H4 (cell line): ENCODE measurements around the gene MAN1C1. TPM values are rescaled to one million over a fixed set of nuclear protein-coding genes. Genes with fewer than 3 reads are reported as not detected.
"Not testable (repeated sequence)": the region's sequence is repeated elsewhere in the genome, so short reads cannot be mapped to it uniquely, and the experiment has no call there.

Experiments
- DNase-seq: peaks from one replicate; pipeline ENCODE4 v3.0.0-alpha.2; 2015; ENCODE audit warnings: low spot score
- total RNA-seq: library from RNA; depleted of rRNA; stranded (reverse); fragments of >200 nt; shearing (Covaris generic); gene quantifications from 2 replicates; pipeline ENCODE4 v1.2.3, GENCODE V29; 2014

MAN1C1 gene
- total RNA-seq, 1 experiment from 2014 or later: 0.95 TPM

DNA sequence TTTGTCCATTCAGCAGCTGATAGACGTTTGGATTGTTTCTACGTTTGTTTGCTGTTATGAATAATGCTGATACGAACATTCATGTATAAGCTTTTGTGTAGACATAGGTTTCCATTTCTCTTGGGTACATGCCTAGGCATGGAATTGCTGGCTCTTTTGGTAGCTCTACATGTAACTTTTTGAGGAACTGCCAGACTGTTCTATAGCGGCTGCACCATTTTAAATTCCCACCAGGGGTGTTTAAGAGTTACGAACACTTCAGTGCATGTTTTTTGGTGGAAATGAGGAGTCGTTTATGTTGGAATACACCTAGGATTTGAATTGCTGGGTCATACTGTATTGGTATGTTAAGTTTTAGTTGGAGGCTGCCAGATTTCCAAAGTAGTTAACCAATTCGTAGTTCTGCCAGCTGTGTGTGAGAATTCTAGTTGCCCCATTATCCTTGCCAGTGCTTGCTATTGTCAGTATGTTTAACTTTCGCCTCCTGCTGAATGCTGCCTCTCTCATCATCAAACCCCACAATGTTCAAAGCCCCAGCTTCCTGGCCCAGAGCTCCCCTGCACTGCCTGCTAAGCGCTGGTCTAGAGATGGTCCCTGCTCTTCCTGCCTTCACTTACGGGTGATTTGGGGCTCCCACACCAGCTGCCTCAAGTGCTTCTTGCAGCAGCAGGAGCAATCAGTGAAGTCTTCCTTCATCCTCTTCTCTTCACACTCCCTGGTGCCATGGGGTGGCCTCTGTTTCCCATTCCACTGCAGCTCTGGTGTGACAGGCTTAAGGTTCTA is 81.0 kb downstream of the MAN1C1 start:
- DNase-seq: no peak

DNA sequence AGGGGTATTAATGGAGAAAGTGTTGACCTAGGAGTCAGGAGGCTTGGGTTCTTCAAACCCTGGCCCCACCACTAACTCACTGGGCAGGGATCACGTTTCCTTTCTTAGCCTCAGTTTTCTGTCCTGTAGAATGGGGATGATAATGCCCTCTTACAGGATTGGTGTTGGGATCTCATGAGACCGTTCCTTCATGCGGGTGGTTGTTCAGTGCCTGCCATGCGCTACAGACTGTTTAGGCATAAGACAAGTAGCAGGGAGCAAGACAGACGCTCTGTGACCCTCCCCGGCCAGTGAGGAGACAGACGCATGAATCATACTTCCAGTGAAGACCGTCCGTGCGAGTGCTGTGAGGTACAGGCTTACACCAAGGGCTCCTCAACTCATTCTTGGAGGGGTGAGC is 81.7 kb downstream of the MAN1C1 start:
- no peak for DNase-seq

DNA sequence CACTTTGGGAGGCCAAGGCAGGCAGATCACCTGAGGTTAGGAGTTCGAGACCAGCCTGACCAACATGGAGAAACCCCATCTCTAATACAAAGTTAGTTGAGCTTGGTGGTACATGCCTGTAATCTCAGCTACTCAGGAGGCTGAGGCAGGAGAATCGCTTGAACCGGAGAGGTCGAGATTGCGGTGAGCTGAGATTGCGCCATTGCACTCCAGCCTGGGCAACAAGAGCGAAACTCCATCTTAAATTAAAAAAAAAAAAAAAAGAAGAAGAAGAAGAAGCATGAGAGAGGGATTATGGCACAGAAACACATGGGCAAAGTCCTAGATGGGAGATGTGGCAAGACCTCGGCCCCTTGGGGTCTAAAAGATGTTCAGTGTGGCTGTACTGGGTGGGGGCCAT is 82.5 kb downstream of the MAN1C1 start:
- DNase-seq: not testable (repeated sequence)

DNA sequence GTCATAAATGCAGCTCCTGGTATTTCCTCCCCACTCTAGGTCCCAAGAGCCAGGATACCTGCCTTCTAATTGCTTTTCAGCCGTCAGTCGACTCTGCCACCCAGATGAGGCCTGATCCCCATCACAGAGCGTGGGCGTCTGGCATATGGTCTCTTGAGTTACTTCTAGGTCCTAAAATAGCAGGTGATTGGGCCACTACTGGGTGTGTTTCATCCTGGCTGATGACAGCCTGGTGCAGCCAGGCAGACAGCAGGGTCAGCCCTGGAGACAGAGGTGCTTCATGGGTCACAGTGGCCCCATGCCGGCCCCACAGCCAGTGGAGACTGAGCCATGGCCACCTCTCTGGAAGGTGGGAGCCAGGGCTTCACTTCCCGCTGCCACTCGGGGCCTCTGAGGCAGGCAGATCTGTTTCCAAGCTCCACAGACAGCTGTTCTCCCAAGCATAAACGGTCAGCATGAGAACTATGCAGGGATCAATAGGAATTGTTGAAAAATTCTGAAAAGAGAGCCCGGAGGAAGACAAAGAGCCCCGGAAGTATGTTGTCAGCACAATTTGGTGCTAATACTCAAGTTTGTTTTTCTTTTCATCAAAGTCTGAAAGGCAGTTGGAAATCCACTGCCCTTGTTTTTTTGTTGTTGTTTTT is 83.0 kb downstream of the MAN1C1 start:
- no peak for DNase-seq

DNA sequence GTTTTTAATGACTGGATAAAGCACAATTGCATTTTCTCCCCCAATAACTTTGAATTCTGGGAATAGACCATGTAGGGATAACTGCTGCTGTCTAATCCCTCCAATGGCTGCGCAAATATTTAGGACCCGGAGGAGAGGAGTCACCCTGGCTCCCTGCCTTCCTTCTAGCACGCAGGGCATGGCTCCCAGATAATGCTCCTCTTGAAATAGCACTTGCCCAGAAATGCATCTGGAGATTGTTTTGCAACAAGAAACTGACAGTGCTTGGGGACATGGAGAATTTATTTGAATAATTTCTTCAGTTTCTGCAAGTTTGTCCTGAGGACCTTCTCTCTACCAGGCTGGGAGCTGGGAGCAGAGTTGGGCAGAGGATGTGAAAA is 83.5 kb downstream of the MAN1C1 start:
- DNase-seq: no peak

DNA sequence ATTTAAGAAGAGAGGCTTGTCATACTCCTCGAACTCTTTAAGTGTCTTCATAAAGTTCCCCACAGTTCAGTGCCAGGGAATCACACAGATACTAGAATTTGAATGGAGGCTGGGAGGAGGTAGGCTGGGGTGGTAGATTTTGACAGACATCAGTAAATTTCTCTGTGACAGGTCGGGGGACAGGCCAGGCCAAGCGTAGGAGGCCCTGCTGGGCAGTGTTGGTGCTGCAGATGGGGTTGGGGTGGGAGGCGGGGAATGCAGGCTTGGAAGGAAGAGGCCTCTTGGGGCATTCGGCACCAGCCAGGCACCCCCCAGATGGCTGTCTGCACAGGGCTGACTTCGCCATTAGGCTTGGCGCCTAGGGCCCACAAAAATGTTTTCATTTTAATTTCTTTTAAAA is 84.0 kb downstream of the MAN1C1 start:
- no peak for DNase-seq

DNA sequence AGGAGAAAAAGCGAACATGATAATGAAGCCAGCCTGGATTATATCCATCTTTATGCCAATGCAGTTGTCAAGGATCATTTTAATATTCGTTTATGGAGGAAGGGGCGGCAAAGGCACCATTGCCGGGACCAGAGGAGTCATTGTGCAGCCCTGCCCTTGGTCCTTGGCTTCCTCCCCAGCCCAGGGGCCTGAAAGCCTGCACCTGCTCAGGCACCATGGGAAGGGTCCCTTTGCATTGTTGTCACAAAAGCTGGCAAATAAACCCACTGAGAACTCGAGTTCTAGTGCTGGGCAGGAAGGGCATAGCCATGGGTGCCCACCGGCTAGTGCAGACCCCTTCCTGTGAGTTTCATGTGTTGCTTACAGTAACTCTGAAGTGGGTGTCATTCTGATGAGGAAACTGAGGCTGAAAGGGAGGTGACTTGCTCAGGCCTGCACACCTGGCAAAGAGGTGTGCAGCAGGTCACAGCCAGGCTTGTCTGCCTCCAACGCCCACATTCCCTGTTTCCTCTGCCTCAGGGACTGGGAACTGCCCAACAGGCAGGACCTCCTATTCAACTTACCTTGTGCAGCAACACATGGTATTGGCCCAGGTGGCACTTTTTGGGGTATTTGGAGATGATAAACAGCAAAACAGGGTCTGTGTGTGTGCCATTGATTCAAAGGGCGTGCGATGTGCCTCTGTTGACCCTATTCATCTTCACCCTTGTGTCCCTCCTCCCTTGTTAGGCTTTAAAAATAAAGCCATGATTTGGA is 84.6 kb downstream of the MAN1C1 start:
- DNase-seq: no peak

DNA sequence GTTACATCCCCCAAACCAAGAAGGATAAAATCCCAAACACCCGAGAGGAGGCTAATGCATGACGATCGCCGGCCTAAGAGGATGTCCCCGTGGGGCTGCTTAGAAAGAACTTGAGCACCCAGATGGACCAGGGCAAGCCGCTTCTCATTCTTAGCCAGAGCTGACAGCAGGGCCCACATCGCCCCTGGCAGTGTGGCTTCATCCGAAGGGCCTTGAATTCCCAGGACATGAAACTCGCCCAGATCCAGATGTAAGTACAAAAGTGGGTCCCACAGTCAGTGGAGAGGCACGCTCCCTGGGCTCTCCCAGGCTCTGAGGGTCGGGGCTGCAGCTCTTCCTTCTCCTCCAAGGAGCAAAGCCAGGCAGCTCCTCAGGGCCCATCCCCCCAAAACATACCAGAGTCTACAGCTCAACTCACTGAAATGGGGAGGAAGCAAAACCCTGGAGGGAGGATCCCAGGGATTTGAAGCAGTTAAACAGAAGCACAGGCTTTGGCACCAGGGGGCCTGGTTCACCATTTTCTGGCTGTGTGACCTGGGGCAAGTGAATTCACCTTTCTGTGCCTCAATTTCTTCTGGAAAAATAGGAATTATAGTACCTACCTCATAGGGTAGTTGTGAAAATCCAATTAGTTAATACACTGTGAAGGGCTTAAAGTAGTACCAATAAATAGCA is 85.6 kb downstream of the MAN1C1 start:
- no peak for DNase-seq

DNA sequence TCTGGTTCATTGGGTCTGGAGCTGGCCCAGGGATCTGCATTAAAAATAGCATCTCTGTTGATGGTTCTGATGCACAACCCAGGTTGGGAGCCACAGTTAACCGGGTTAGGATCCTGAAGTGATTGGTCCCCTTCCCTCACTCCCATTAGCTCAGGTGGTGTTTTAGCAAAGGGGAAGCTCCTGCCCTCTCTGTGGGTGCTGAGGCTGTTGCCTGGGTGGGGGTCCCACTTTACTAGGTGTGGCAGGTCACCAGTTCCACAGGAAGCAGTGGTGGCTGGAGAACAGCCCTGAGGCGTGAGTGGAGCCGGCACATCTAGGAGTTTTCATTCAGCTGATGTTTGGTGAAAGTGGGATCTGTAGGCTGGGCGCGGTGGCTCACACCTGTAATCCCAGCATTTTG is 86.5 kb downstream of the MAN1C1 start:
- DNase-seq: no peak

DNA sequence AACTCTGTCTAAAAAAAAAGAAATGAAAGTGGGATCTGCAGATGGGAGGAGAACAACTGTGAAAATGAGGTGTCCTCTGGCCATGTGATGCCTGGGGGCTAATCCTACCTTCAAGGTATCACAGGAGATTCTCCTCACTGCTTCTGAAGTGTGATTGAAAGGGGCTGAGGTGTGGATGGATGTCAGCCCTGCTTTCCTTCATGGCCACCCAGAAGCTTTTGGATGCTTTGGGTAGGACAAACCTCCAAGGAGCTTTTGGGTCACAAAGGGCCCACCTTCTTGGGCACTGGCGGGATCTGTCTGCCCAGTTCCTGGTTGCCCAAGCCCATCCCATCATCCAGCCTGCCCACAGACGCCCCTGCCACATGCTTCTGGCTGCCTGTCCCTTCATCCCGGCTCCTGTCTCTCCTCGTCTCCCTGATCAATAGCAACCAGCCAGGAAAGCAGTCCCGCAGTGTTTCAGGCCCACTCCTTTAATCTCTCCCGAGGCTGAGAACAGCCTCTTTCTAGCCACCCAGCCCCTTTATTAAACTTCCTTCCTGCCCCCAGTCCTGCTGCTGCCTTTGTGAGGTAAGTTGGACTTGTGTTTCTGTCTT is 87.2 kb downstream of the MAN1C1 start:
- DNase-seq: no peak

DNA sequence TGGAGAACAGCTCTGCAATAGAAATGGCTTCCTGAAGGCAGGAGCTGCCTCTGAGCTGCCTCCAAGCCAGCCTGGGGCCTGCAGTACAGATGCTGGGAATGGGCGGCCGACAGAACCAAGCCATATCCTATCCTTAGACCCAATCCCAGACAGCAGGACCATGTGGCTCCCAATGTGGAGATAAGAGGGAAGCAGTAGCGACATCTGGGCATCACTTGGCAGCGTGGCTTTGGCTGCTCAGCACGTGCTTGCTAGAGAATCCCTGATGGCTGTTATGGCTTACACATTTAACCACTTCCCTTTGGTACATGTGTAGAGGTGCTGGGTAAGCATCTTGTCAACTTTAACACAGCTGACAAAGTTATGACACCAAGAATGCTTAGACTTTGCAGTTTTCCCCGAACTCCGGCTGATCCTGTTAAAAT is 87.7 kb downstream of the MAN1C1 start:
- no peak for DNase-seq

DNA sequence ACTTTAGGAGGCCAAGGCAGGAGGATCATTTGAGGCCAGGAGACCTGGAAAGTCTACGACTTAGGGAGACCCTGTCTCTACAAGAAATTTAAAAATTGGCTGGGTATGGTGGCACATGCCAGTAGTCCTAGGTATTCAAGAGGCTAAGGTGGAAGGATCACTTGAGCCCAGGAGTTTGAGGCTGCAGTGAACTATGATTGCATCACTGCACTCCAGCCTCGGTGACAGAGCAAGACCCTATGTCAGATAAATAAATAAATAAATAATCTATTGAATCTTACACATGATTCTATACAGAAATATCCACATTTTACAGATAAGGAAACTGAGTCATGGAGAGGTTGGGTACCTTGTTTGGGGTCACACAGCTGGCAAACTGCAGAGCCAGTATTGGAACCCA is 89.1 kb downstream of the MAN1C1 start:
- DNase-seq: no peak

DNA sequence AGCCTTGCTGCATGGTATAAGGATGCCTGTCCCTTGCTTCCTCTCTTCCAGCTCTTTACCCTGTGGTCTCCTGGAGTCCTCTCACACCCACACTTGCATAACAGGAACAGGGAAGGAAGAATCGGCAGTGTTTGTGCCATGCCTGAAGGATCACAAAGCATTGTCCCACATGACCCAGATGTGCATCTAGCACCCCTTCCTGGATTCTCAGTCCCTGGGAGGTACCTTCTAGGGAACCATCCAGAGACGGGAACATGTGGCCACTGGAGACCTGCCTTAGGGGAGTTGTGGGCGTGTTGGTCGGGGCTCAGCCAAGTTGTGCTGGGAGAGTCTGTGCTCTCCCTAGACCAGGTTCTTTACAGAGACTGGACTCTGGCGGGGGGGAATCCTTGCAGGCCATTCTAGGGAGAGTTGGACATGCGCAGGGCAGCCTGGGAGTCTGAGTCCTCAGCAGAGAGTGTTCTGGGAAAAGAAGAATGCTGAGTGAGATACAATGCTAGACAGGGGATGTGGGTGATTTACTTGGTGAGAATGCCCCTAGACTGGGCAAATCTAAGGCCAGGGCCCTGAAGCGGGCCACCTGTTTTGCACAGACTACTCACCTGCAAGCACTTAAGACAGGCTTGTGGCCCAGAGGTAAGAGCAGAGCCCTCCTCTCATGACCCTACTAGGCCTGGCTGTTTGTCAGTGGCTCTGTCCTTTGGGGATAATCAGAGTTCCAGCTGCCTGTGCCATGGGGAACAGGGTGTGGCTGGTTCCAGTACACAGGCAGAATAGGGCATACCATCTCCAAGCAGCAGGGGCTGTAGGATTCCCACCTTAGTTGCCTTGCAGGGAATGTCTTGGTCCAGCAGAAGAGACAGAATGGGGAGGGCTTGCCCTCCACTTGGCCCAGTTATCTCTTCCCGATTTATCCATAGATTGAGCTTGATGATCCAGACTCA is 89.8 kb downstream of the MAN1C1 start:
- DNase-seq: no peak

DNA sequence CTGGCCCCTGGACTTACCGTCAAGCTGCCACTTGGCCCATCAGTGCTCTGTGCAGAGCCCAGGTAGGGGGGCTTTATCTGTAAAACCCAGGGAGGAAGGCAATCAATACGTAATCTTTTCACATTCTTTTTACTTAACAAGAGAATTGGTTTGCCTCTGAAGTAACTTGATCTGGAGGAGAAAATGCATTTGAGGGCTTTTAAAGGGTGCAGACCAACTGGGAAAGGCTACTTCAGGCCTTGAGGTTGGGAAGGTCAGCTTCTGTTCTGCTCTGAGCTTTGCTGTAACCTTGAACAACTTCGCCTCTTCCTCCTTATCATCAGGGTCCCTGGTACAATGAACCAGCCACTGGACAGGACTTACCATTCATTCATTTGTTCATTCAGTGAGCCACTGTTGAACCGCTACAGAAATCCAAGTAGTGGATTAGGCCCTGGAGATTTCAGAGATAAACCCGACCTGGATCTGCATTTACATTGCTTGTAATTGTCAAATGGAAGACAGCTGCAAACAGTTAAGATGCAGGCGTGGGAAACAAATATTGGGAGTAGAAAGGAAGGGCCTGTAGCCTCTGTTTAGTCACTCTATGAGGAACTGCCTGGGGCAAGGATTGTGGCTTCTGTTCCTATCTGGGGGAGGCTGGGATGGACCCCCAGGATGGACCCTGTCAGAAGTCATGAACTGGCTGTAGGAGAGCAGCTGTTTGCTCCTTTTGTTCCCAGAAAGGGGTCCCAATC is 90.9 kb downstream of the MAN1C1 start:
- no peak for DNase-seq

DNA sequence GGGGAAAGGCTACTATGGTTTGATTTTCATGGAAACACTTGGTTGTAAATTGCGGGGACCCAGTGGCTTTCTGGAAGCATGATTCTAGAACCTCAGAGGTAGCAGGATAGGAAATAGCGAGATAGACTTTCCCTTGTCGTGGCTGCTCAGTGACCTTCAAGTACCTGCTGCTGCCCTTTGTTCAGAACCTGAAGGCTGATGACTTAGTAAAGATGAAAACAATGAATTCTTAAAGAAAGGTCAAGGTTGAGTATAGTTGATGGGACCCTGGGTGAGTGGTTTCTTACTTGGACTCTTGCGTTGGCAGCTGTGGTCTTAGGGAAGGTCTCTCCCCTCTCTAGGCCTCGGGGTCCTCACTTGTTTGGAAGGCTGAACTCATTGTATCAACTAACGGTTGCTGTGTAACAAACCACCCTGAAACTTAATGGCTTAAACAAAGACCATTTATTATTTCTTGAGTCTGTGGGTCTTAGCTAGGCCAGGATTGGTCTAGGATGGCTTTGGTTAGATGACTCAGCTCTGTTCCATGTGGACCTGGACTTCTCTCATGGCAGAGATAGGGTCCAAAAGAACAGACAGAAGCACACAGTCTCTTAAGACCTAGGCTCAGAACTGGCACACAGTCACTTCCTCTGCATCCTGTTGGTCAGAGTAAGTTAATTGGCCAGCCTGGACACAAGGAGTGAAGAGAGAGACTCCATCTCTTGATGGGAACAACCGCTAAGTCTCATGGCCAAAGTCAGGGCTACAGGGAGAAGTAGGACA is 94.2 kb downstream of the MAN1C1 start:
- no peak for DNase-seq

DNA sequence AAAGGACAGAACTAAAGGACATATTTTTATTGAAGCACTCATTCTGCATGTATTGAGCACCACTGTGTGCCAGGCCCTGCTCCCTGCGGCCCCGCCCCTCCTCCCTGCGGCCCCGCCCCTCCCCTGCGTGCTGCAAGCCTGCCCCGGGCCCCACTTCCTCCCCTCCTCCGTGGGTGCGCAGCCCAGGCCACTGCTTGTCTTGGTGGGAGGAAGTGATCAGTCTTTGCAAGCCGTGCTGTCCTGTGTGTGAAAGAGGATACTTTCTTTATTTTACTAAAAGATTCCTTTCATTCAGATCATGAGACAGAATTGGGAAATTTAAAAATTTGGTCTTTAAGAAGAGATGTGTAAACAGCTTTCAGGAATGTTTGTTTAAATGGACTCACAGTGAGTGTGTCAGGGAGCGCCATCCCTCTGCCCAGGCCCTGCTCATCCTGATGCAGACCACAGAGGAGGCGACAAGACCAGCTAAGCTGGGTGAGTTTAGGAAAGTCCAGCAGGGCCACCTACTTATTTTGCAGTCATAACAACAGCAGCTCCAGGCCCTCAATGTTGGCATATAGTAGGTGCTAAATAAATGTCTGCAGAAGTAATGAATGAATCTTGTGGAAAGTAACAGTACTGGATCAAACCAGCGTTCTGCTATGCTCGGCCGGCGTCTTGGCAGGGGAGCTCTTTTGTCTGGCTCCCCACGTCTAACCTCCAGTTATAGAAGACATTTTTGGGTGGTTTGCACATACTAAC is 95.1 kb downstream of the MAN1C1 start:
- DNase-seq: no peak

DNA sequence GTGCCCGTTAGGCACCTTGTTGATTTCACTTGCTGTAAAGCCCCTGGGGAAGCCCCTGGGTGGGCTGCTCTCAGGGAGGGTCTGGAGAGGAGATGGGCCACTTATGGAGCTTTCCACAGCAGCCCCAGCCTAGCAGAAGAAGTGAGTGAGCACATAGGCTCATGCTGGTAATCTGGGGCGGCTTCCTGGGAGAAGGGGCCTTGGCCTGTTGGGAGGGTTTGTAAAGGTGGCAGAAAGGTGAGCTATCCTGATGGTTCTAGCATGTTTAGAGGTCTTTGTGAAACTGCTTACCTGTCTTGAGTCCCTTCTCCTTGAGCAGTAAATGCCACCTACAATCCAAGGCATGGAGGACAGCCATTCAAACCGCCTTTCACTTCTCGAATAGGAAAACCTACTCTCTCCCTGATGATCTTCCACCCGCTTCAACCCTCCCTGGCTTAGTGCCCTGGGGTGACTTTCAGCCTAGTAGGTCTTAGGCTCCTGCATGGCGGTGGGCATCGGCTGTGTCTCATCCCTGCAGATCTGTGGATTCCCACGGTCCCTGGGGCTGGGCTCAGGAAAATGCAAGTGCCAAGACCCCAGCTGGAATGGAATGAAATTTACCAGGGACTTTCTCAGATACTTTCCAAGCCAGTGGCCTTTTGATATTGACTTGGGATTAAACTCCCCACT is 95.8 kb downstream of the MAN1C1 start:
- DNase-seq: no peak

DNA sequence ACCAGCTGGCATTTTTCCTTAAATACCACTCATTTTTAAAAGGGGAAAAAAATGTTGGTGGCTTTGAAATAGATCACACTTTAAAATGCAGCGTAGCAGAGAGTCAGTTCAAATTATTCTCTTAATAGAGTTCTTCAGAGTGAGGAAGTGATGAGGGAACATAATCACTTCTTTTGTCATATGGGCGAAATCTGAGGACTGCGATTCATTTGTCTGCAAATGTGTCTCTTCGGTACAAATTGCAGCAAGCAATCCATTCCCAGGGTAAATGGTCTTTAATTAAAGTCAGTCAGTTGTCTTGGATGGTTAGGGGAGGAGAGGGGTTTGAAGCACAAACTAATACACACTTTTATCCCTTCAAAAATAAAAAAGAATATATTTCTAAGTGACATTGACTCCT is 97.4 kb downstream of the MAN1C1 start:
- no peak for DNase-seq
